Measurements from ENCODE around the gene PPP4R2.

DNA sequence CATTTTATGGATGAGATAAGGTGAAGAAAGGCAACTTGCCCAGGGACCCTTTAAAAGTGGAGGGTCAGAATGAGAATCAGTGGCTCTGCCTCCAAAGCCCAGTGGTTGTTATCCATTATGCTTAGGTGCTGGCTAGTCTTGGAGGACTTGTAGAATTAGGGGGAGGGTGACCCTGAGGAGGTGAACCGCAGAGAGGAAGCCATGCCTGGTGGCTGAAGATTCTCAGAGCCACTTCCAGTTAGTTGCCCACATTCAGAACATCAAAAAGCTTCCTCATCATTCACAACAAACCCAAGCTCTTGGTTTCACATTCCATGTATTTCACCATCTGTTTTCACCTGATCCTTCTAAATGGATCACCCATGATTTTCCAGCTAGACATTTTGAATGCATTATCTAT is 76.0 kb downstream of the PPP4R2 start:
- TF ChIP-seq, protein P1, sequence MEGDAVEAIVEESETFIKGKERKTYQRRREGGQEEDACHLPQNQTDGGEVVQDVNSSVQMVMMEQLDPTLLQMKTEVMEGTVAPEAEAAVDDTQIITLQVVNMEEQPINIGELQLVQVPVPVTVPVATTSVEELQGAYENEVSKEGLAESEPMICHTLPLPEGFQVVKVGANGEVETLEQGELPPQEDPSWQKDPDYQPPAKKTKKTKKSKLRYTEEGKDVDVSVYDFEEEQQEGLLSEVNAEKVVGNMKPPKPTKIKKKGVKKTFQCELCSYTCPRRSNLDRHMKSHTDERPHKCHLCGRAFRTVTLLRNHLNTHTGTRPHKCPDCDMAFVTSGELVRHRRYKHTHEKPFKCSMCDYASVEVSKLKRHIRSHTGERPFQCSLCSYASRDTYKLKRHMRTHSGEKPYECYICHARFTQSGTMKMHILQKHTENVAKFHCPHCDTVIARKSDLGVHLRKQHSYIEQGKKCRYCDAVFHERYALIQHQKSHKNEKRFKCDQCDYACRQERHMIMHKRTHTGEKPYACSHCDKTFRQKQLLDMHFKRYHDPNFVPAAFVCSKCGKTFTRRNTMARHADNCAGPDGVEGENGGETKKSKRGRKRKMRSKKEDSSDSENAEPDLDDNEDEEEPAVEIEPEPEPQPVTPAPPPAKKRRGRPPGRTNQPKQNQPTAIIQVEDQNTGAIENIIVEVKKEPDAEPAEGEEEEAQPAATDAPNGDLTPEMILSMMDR (IDR thresholded peaks at IDR 0.05; ENCODE audit: poor library complexity) = no peak
- TF ChIP-seq EZH2 (IDR thresholded peaks at IDR 0.05; ENCODE audit: borderline replicate concordance) = no peak

Measured in hepatocyte (in vitro differentiated cells).